Measurements from ENCODE around the gene HHAT.
"Not testable (repeated sequence)": the region's sequence is repeated elsewhere in the genome, so short reads cannot be mapped to it uniquely, and the experiment has no call there.

Gene HHAT

DNA sequence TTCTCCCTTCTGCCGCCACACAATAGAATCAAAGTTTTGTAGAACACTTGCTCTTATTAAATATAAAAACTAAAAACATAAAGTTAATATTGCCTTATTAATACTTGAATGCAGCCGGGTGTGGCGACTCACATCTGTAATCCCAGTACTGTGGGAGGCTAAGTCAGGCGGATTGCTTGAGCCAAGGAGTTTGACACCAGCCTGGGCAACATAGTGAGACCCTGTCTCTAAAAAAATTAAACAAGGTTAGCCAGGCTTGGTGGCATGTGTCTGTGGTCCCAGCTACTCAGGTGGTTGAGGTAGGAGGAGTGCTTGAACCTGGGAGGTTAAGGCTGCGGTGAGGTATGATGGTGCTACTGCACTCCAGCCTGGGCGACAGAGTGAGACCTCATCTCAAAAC lies 13.2 kb upstream of the HHAT start:
- no peak for DNase-seq

DNA sequence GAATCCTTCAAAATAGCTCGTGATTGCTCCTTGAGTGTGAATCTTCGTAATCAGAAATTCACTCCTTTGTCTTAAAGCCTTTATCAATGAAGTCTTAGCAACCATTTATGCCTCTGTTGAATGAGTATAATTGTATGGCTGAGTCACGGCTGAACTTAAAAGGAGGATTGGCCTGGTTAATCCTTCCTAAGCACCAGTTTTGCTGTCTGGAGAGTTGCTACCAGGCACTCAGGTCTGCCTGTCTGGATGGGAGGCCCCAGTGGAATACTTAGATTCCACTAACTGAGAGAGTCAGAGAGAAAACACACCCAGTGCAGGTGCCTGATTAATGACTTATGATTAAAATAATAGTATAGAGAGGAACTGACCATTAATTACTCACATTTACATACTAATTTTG lies 7.6 kb upstream of the HHAT start:
- DNase-seq, result no peak

DNA sequence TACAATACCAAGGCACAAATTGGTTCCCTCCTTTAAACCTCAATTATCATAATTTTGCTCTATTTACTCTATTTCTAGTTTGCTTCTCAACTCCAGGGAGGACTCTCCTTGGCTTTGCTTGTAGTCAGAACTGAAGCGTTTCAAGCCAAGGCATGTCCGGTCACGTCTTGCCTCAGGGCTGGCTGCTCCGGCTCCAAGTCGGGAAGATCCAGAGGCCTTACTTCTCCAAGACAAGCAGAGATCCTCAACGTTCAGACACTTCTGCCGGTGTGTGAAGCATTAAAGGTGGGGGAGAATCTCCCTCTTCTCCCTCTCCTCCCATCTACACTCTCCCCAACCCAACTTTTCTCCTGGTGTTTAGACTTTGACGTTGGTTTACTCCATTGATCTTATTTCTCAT lies 7.2 kb upstream of the HHAT start:
- no peak for DNase-seq

DNA sequence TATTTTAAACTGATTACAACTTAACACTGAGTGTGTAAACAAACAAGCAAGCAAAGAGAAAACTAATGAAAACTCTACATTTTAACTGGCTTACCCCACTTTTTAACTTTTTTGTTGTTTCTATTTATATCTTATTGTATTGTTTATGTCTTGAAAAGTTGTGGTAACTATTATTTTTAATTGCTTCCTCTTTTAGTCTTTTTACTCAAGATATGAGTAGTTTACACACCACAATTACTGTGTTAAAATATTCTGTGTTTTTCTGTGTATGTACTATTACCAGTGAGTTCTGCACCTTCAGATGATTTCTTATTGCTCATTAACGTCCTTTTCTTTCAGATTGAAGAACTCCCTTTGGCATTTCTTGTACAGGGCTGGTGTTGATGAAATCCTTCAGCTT lies 4.7 kb upstream of the HHAT start:
- DNase-seq, result no peak

DNA sequence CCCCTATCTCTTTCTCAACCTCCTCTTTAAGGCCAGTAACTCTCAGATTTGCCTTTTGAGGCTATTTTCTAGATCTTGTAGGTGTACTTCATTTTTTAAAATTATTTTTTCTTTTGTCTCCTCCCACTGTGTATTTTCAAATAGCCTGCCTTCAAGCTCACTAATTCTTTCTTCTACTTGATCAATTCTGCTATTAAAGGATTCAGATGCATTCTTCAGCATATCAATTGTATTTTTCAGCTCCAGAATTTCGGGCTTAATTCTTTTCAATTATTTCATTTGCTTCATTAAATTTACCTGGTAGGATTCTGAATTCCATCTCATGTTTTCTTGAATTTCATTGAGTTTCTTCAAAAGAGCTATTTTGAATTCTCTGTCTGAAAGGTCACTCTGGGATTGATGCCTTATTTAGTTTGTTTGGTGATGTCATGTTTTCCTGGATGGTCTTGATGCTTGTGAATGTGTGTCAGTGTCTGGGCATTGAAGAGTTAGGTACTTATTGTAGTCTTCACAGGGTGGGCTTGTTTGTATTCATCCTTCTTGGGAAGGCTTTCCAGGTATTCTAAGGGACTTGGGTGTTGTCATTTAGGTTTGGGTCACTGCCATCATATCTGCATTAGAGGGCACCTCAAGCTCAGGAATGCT lies 3.6 kb upstream of the HHAT start:
- no peak for DNase-seq

DNA sequence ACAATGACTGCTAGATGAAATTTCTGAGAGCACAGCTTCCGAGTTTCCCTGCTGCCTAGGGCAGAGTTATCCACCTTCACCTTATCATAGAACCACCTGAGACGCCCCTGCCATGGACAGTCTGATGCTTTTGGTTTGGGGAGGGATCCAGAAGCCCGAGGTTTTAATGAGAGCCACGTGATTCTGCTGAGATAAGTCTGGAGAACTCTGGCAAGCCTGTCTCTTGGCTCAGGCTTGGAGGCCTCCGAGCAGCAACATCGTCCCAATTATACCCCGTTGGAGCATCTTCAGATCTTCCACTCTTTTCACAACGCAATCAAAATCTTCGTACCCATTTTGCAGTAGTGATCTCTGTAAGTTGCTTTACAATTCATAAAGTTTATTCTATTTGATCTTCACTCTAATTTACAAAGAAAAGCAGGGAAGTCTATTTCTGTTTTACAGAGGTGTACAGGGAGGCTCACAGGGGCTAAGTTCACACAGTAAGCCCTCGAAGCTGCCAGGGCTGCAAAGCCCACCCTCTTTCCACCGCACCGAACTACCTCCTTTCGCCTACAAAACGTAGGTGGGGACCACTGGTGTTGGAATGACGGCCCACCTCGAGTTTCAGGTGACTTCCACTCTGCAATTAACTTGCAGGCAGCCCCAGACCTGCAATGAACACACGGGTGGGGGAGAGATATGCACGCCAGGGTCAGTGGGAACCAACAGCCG lies 513 bp upstream of the HHAT start:
- no peak for DNase-seq

DNA sequence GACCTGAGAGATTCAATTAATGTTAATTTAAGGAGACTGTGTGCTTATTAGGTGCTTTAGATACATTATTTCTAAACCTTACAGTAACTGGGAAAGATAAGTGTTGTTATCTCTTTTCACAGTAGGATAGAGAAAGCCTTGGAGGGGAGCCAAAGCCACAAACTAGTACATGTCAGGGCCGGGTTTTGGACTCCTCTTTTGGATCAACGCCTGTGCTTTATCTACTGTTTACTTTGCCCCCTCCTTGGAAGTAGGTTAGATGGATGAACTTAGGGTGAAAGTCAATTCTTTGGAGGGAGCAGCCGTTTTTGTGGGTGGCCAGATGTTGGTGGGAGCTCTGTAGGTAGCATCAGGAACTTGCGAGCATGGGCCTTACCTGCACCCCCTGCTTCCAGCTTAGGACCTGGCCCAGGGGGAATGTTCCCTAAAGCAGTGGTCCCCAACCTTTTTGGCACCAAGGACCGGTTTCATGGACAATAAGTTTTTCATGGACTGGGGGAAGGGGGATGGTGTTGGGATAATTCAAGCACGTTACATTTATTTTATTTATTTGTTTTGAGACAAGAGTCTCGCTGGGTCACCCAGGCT lies 1.7 kb downstream of the HHAT start:
- no peak for DNase-seq

DNA sequence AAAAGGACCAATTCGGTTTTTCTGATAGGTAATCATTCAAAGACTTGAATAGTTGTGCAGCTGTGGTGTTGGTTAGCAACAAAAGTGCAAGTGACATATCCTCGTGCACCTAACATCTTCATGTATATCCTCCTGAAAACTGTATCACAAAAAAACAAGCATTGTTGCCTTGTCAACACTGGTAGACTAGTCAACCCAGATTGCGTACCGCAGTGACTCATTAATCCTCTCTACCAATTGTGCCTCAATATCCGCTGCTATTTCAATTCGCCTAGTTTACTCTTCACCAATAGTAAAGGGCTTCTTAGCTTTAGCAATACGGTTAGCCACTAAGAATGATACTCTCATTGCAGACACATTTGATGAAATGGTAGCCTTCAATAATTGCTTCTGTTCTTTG lies 3.5 kb downstream of the HHAT start:
- DNase-seq, result no peak

DNA sequence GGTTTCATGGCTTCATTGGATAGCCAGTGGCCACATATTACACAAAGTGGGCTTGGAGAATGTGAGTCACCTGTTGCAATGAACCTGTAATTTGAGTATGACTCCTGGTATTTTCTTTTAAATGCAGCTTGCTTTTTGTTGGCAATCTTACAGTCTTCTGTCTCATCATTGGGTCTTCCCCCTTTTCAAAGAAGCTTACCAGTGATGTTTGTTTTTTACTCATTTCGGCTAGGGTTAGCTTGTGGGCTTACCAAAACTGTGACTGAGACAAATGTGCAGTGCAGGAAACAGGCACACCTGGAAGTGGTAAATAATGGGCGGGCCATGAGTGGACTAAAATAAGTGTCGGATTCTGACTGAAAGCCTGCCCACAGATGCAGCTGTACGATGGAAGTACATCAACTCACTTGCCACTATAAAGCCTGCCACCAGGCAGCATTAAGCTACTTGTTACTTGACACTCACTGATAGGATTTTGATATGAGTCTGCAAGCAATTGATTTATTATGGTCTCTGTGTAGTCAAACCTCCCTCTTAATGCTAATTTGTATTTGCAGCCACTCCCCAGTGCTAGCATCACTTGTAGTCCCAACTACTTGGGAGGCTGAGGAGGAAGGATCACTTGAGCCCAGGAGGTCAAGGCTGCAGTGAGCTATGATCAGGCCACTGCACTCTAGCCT lies 4.2 kb downstream of the HHAT start:
- DNase-seq, result no peak

DNA sequence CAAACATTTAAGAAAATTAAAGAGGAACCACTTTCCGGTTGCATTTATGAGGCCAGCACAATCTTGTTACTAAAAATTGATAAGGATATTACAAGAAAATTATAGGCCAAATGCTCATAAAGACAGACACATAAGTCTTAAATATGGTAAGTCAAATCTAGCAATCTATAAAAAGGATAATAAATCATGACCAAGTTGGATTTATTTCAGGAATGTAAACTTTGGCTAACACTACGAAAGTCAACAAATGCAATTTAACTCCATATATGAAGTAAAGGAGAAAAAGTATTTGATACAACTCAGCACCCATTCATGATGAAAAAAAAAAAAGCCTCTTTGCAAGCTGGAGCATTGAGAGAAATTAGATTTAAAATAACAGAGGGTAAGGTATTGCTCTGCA lies 6.3 kb downstream of the HHAT start:
- DNase-seq, result no peak

DNA sequence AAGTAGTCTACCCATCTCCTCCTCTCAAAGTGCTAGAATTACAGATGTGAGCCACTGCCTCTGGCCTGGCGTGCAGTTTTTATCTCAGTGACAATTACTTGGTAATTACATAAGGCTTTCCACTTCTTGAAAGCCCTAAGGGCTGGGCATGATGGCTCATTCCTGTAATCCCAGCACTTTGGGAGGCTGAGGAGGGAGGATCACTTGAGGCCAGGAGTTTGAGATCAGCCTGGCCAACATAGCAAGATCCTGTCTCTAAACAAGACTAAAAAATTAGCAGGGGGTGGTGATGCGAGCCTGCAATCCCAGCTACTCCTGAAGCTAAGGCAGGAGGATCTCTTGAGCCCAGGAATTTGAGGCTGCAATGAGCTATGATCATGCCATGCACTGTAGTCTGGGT lies 7.7 kb downstream of the HHAT start:
- DNase-seq, result no peak

DNA sequence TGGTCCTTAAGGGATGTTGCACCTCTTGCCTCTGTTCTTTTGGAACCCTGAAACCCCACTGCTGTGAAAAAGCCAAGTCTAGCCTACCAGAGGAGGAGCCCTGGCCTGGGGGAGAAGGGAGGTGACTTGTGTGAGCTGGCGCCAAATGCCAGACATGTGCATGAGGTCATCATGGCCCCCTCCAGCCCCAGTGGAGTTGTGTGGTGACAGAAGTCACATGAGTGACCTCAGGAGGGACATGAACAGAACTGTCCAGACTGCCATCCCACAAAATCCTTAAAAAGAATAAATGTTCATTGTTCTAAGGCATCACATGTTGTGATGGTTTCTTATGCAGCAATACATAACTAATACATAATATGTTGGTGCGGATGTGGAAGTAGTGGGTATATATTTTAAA lies 10.8 kb downstream of the HHAT start:
- DNase-seq, result no peak

DNA sequence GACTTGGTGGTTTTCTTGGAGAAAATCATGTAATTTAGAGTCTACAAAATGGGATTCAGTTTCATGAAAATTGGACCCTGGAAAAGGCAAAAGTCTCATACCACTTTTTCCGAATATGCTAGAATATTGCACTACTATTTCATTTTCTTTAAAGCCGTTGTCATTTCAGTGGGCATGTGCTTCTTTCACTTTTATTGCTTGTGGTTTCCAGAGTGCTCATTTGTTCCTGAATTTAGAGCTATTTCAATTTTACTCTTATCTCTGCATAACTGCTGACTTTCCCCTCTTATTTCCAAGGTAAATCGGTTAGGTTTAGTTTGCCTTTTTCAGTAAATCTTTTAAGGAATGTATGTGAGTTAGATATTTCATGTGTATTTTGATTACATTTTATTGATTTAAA lies 11.6 kb downstream of the HHAT start:
- no peak for DNase-seq

DNA sequence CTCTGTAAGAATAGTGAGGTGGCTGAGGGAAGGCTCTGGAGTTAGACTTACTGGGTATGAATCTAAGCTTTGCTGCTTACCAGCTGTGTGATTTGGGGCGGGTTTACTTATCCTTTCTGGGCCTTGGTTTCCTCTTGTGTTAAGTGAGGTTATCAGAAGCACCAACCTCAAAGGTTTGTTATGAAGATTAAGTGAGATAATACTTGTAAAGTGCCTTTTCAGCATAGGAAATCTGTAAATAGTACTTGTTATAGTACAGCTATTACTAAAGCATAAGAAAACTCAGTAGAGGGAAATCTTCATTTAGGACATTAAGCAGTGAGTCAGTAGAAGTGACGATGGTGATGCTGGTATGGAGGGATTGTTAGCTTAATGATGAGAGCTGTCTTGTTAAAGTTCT lies 12.1 kb downstream of the HHAT start:
- no peak for DNase-seq

DNA sequence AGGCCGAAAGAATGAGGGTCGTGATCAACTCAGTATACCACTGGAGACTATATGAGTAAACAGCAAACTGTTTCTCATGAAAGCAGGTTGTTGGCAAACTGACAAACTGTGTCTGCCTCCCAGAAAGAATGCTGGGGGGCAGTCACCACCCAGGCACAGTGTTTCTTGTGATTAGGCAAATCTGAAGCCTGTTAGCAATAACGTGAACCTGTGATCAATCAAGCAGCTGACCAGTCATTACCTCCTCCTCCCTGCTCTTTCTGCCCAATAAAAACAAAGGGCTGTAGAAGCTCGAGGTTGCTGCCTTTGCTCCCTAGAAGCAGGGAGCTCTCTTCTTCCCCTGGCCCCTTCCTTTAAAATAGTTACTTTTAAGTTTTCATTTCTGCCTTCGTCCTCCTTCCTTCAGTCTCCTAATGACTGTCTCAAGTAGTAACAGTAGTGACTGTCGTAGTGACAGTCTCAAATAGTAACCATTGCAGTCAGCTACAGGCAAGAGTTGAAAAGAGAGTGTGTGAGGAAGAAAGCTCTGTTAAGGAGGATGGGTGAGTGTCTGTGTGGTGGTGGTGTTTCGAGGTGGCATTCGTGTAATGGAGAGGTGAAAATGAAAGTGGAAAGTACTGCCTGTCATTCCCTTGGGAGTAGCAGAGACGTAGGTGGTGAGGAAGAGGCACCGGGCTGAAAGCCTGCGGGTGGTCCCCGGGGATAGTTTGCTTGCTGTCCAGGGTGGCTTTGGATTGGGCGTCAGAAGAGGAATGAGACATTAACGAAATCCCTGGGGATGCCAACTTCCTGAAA lies 14.5 kb downstream of the HHAT start:
- DNase-seq, result no peak

DNA sequence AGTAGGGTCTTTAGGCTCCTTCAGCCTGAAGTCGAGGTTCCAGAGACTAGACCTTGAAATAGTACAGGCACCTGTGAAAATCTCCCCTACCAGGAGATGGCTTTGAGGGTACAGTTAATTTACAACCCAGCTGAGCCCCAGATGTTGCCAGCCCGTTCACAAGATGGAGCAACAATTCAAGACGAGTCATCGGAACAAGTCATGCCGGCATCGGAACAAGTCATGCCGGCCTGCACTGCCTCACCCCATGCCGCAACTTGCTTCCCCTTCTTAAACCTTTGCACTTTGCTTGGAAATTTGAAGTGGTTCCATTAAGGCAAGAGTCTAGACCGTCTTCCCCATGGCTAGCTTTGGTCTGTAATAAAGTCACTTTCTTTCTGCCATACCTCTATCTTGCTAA lies 16.0 kb downstream of the HHAT start:
- DNase-seq, result no peak

DNA sequence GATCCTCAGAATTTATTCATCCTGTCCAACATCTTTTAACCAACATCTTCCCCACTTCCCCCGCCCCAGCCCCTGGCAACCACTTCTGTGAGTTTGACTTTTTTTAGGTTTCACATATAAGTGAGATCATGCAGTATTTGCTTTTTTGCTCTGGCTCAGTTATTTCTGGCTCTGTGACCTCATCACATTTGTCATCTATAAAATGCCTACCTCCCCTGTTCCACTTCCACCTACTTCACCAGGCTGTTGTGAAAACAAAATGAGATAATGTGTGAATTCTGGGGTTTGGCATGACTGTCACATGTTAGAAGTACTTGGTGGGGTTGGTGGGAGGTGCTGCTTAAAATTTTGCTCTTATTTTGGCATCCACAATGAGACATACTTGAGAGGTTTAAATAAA lies 18.4 kb downstream of the HHAT start:
- no peak for DNase-seq

DNA sequence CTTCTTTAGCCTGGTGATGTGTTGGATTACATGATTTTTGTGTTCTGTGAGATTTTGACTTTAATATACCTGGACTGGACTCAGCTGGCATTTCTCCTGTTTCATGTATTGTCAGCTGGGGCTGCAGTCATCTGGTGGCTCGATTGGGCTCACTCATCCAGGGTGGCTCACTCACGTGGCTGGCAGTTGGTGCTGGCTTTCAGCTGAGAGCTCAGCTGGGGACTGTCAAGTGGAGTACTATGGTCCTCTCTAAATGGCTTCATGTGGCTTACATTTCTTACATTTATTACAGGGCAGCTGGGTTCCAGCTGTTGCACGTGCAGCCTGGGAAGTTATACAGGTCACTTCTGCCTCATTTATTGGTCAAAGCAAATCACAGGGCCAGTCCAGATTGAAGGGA lies 22.8 kb downstream of the HHAT start:
- DNase-seq, result no peak

DNA sequence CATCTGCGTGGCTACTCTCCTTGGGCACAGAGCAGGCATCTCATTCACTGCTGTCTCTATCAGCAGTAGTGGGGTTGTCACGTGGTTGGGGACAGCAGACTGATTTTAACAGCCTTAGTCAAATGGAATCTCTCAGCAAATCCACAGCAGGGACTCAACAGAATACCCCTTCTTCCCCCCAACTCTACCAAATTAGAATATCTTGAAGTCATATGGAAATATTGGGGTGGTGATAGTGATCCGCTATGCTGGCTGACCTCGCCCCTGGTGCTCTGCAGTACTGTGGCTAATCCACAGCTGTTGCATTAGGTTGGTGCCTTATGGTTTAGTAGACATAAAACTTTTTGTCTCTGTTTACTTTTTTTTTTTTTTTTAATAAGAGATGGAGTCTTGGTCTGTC lies 23.9 kb downstream of the HHAT start:
- no peak for DNase-seq

DNA sequence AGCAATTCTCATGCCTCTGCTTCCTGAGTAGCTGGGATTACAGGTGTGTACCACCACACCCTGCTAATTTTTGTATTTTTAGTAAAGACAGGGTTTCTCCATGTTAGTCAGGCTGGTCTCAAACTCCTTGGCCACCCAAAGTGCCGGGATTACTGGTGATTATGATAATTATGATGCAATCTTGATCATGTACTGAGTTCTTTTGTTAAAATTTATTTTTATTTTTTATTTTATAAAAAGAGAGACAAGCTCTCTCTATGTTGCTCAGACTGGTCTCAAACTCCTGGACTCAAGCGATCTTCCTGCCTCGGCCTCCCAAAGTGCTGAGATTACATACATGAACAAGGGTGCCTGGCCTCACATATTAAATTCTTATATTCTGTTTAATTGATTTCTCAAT lies 25.6 kb downstream of the HHAT start:
- DNase-seq, result not testable (repeated sequence)

DNA sequence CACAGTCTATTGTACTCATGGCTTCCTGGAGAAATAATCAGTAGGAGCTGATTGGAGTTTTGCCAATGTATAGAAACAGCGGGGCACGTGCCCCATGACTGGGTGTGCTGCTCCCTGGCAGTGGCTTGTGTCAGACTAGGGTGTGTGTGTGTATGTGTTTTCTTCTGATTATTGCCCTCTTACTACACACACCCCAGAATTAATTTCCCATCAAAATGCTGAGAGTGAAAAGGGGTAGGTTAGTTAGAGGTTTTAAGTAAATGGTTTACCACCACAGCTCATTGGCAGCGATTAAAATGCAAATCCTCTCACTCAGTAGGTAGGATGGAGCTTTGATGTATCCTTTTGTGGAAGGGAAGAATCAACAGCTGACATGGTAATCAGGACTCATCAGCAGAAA lies 29.9 kb downstream of the HHAT start:
- no peak for DNase-seq

DNA sequence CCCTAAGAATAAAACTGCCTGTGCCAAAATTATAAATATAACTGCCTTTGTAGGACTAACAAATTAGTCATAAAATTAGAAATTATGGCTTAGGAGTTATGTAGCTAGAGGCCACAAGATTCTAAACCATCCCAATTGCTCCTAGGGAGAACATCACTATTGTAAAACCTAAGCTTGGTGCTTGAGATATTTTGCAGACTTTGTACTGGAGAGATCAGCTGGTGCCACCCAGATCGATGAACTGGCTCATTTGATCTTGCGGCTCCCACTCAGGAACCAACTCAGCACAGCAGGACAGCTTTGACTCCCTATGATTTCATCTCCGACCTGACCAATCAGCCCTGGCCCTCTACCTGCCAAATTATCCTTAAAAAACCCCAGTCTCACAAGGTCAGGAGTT lies 30.6 kb downstream of the HHAT start:
- DNase-seq, result no peak

DNA sequence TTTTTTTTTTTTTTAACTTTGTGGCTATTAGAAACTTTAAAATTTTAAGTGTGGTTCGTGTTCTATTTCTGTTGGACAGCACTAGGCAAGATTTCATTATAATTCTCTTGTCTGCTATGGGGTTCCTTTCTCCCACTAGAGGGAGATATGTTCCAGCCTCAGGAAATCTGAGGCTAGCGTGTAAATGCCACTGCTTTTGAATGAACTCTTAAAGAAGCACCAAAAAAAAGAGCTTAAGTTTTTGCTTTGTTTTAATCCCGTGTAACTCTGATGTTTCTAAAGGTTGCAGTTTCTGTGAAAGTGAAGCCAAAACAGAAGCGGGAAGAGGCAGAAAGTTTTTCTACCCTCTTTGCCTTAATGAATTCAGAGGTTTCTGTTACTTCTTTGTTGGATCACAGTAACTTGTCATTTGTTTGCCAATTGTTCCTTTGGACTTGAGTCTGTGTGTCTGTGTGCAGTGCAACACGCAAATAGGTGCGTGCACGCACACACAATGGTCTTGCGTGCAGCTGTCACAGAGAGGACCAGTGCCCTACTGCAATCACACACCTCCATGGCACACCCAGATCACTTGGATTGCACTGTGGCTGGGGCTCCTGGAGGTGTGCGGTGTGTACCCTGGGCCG lies 32.3 kb downstream of the HHAT start:
- DNase-seq, result no peak
